Lung microvascular endothelial cell (primary cell): ENCODE measurements around the gene PROX1. TPM values are rescaled to one million over a fixed set of nuclear protein-coding genes. Genes with fewer than 3 reads are reported as not detected.
A peak's percentile ranks its signal among the peaks of the same experiment; 100 is the strongest.

Experiments used
- DNase-seq, 2 donors: peaks; one replicate each; pipeline versions ENCODE4 v3.0.0 to v3.0.0-alpha.2; 2010; ENCODE audit warnings: low read depth in 2 of 2
- total RNA-seq: library from RNA; depleted of rRNA; stranded (reverse); fragments of >200 nt; gene quantifications from 2 replicates; pipeline ENCODE4 v1.2.1, GENCODE V29; 2014

The PROX1 gene
- total RNA-seq, 1 donor from 2014 or later = 86.7 TPM

DNA sequence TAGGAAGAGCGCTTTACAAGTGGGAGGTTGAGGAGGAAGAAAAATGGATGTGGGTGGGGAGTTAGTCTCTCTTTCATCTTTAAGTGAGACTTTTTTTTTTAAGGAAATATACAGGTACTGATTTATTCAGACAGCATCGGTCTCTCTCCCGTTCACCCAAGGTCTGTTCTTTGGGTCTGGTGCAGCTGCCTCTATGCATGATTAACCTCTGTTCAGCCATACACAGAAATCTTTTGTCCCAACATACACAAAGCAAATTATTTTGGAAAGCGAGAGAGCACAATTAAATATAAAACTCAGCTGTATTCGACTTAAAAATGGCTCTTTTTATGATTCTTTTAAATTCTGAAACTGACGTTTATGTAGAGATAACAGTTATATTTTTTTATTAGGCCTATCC is 11.0 kb downstream of the PROX1 start:
- DNase-seq = no peak

- no peak for DNase-seq
Observed at GRCh38 chr1:213999732-214000131, 12.0 kb downstream of the PROX1 start.

DNA sequence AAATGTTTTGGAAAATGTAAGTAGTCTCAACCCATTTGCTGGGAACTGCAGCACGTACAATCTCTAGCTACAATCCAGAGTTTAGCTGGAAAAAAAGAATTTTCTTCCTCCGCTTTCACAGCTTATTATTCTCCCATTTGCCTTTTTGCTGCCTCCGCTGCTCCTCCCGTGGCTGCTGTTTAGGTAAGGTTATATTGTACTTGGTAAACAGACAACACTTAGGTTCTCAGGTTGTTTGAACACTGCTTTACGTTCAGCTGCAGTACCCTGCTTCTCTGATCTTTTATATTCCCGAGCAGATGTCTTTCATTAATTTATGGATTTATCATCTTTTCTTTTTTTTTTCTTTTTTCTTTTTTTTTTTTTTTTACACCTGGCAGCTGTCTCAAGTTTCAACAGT is 14.3 kb downstream of the PROX1 start:
- no peak for DNase-seq

GRCh38 chr1:214002472-214002871 is 14.7 kb downstream of the PROX1 start:
- DNase-seq = peak; percentile 57 to 58

GRCh38 chr1:214003233-214003632 is 15.5 kb downstream of the PROX1 start:
- no peak for DNase-seq

GRCh38 chr1:214004014-214004413 is 16.2 kb downstream of the PROX1 start:
- DNase-seq = no peak

DNA sequence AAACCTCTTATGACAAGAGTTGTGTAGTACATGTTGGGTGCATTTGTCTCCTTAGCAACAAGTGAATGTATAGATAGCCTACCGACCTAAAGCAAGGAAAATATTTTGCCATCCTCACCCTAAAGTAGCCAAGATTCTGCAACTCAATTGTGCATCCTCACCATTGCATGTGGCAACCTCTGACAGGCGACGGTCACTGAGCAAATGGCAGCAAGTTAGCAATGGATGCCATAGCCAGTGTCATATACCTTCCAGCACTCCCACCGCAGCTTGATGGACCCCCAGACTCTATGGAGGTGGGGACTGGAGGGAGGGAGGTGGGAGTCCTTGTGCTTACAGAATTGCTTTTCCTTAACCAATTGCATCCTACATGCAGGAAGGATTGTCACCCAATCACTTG is 17.0 kb downstream of the PROX1 start:
- DNase-seq = no peak

- DNase-seq = no peak
Observed at GRCh38 chr1:214005708-214006107, 17.9 kb downstream of the PROX1 start.

- DNase-seq = no peak
Observed at GRCh38 chr1:214006845-214007244, 19.1 kb downstream of the PROX1 start.

DNA sequence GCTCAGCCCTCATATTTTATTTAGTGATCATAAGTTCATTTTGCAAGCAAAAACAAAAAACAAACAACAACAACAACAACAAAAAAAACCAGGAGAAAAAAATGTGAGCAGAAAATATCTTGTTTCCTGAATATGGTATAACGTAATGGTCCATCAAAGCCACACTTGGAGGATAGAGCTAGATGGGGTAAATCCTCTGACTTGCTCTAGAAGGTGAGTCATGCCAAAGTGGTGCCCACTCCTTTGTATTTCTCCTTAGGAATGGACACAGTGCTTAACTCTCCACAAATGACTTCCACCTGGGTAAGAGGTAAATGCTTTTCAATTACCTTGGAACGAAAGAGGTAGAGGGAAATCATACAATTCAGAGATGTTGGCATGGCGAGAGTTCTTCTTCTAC is 20.6 kb downstream of the PROX1 start:
- DNase-seq = no peak

DNA sequence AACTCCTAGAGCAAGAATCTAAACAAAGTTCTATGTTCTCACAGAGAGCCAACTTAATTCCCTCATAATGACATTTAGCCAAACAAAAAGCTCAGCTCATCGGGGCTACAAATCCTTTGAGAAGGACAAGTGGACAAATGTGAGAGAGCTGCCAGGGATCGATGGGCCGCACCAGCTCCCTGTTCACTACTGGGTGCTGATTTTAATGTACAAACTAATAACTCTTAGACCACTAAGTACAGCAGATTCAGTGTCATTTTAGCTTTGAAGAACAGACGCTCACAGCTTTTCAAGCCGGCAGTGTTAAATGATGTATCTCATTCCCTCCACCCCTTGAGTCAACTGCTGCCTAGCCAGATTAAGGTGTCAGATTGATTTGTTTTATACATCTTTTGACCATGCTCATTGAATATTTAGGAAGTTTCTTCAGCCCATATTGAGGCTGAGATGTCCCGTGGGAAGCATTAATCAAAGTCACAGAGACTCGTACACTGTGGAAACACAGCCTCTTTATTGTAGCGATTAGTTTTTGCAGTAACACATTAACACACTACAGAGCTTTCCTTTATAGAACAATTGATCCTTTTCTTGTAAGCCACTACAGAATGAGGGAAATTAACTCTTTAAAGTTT is 21.1 kb downstream of the PROX1 start:
- no peak for DNase-seq

- no peak for DNase-seq
Observed at GRCh38 chr1:214009423-214010196, 21.8 kb downstream of the PROX1 start.

GRCh38 chr1:214010197-214010573 is 22.4 kb downstream of the PROX1 start:
- no peak for DNase-seq

DNA sequence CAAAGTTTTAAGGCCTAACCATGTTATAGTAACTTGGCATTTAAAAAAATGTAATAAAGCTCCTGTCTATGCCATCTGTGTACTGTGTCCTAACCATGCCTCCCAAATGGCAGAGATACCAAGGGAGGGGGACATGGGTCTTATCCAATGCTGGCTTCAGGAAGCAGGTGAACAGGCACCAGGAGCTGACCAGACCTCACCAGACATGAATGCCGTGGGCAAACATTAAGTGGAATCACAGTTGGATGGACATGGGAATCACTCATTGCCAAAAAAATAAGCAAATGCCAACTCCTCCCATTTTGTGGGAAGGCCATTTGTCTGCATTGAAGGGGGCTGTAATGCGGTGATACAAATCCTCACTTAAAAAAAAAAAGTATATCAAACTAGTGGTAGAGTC is 22.9 kb downstream of the PROX1 start:
- DNase-seq = no peak

GRCh38 chr1:214012418-214012817 is 24.6 kb downstream of the PROX1 start:
- DNase-seq = no peak

DNA sequence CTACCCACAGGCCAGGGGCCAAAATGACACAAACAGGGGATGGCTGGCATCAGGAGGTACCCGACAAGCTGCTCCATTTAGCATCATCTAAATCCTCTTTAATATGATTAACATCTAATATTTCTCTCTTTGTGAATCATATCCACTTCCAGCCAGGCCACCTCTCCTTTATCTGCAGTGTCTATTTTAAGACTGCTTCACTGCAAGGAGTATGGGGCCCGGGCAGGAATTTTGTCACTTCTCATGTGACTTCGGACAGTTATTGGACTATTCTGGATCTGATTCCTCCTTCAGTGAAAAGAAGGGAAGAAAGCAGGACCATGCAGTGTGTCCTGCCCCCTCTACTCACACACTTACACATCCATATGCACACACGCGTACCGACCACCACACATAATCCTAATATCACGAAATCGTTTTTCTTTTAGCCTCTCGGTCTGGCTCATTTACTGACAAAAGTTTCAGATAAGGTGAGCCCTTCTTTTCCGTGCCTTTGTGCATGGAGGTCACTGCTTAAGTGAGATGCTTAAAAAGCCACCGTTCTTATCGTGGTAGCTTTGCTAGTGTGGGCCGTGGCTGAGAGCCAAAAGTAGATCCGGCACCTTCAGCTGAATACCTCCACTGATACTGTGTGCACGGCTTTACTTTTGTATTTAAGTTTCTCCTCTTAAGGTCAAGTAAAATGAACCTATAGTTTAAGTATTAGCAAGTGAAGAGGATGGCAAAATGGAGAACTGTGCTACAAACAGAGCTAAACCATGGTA is 26.0 kb downstream of the PROX1 start:
- DNase-seq = no peak

GRCh38 chr1:214014730-214015129 is 27.0 kb downstream of the PROX1 start:
- no peak for DNase-seq

GRCh38 chr1:214017191-214017982 is 29.6 kb downstream of the PROX1 start:
- no peak for DNase-seq

DNA sequence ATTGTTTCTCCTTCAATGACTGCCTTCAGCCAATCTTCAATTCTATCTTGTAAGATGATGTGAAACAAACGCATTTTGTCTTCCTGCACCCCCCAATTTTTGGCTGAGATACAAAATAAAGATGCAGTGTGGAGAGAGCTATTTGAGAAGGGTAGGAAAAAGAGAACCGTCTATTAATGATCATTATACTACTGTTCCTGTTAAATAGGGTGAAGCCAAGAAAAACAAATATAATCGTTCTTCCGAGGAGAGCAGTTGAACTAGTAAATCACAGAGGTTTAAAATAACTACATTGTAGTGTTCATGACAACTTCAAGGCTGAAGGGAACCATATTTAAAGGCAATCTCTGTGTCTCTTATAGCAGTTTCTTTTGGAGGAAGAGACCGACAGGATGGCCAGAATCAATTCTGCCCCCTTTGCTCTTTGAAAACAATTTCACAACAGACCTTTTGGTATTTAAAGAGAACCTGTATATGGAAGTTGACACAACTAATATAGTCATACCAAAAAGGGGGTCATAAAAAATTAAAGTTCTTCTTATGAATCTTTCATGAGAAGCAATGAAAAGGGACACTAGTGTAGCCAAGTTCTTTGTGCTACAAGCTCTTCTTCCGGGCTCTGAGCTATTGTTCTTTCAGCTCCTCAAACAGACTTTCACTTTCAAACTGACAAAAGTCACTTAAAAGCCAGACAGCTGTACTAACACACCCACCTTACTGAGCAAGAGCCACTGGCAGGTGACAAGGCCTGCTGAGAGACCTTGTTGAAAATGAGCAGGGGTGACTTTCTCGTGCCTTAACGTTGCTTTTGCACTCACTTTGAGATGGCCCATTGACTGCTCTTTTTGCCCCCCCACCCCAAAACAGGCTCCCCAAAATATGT is 30.9 kb downstream of the PROX1 start:
- DNase-seq = peak; percentile 2 to 74

GRCh38 chr1:214019499-214019898 is 31.7 kb downstream of the PROX1 start:
- DNase-seq = no peak

- DNase-seq = no peak
Observed at GRCh38 chr1:214021321-214021720, 33.5 kb downstream of the PROX1 start.
